ENCODE measurements around the gene TTLL11. TPM values are rescaled to one million over a fixed set of nuclear protein-coding genes. Genes with fewer than 3 reads are reported as not detected.

TTLL11 gene
- total and polyA plus RNA-seq, 2 of the 8 experiments (the other 6 are each of a cell fraction or from before 2014, with no cell fraction given), result 0.56 to 0.80 TPM

- no peak overlapping the region for H2BK120ac ChIP-seq (replicated peaks; ENCODE audit: low read depth, low read length)
- H4K91ac ChIP-seq (replicated peaks; ENCODE audit: insufficient read length, low read length), result no peak overlapping the region
- ChIA-PET POLR2A (ENCODE audit: partially characterized antibody) (interaction anchor here (0.7 kb wide), 1 partner anchor 9 kb away, joined by 3 read pairs; no protein-coding TSS in a partner anchor), CTCF (ENCODE audit: partially characterized antibody) (interaction anchor here (0.6 to 2.1 kb wide), 11 partner anchors 37 to 451 kb away, joined by 3 to 5 read pairs (median 3); no protein-coding TSS in a partner anchor)
- no peak overlapping the region for H3K27ac ChIP-seq (ENCODE audit: low read depth, low read length)
- H3K9me3 ChIP-seq (ENCODE audit: insufficient read depth in 2 of 2, low read depth in 1 of 2, low read length in 1 of 2), result no peaks in the 10 kb centered on the region
- TF ChIP-seq SIRT6 (IDR thresholded peaks at IDR 0.05; ENCODE audit: low read length), result no peak
- TF ChIP-seq SAP30 (IDR thresholded peaks at IDR 0.05; ENCODE audit: insufficient read depth, insufficient replicate concordance, low read length), result no peak
- H2BK20ac ChIP-seq (ENCODE audit: low read length), result no peak overlapping the region
- WGBS, 2 experiments (ENCODE audit: extremely low coverage in 1 of 2, insufficient coverage in 1 of 2, insufficient read length in 1 of 2, insufficient replicate concordance in 2 of 2, low coverage in 1 of 2, low lambda C conversion rate in 2 of 2, missing lambda C conversion rate in 1 of 2), result 89% methylated on average over 7 of the region's 7 CpGs; no CpG with 5 or more reads in 1 of the 2 experiments
- H4K5ac ChIP-seq (ENCODE audit: insufficient read length, low read depth, low read length), result no peak overlapping the region
- peaks cover 0 to 13% (median 3%) of the 10 kb centered on the region in 4 experiments; a peak in 5 of 7 replicates for H3K27me3 ChIP-seq (replicated peaks in 1 of 4; ENCODE audit: control insufficient read depth in 3 of 4, extremely low read depth in 1 of 4, insufficient read depth in 3 of 4, low read length in 3 of 4)
- no peak overlapping the region for H2AFZ ChIP-seq (ENCODE audit: low read length)
- no peak for DNase-seq (ENCODE audit: low read depth in 1 of 2, low spot score in 2 of 2)
- H4K8ac ChIP-seq (ENCODE audit: extremely low read depth, insufficient read depth, low read length), result no peak overlapping the region
- H3K4me1 ChIP-seq (replicated peaks in 1 of 4; ENCODE audit: control insufficient read depth in 3 of 4, insufficient read depth in 4 of 4, low read length in 3 of 4), result peaks cover 0 to 9% (median 3%) of the 10 kb centered on the region in 4 experiments; a peak in 2 of 7 replicates
- no peak overlapping the region for H2AK5ac ChIP-seq (ENCODE audit: low read depth, low read length)
- no peak overlapping the region for H3K23ac ChIP-seq (ENCODE audit: insufficient read length)
- H3K79me1 ChIP-seq (ENCODE audit: low read depth, low read length), result no peaks in the 10 kb centered on the region
- no peak overlapping the region for H2BK5ac ChIP-seq (ENCODE audit: low read depth, low read length)
- no peaks in the 10 kb centered on the region for H3K23me2 ChIP-seq (ENCODE audit: low read depth, low read length)
- no peak overlapping the region for H3K14ac ChIP-seq (ENCODE audit: insufficient read length)
- no peak overlapping the region for H3K18ac ChIP-seq (ENCODE audit: extremely low read depth, low read length)
- no peak overlapping the region for H3K4me3 ChIP-seq (ENCODE audit: extremely low read depth in 1 of 4, insufficient read depth in 2 of 4, low read depth in 3 of 4, low read length in 4 of 4)
- no peaks in the 10 kb centered on the region for H3K79me2 ChIP-seq (ENCODE audit: control insufficient read depth in 1 of 2, insufficient read depth in 2 of 2, low read length in 2 of 2)
- H2BK15ac ChIP-seq (ENCODE audit: low read length), result no peak overlapping the region
- no peaks in the 10 kb centered on the region for H4K20me1 ChIP-seq (replicated peaks in 1 of 2; ENCODE audit: control insufficient read depth in 1 of 2, insufficient read depth in 2 of 2, low read length in 2 of 2)
- FAIRE-seq, result no peak
- H3K36me3 ChIP-seq (ENCODE audit: control insufficient read depth in 2 of 4, insufficient read depth in 4 of 4, low read length in 3 of 4), result no peaks in the 10 kb centered on the region
- H2BK12ac ChIP-seq (ENCODE audit: low read depth, low read length), result no peak overlapping the region
- no peak overlapping the region for H3K56ac ChIP-seq (replicated peaks; ENCODE audit: insufficient read length, low read depth, low read length)
- no peak overlapping the region for H3K4ac ChIP-seq (replicated peaks; ENCODE audit: insufficient read length, low read depth, low read length)
- no peak overlapping the region for H3K4me2 ChIP-seq (ENCODE audit: insufficient read depth in 1 of 2, low read depth in 2 of 2, low read length in 2 of 2)
- H3K9ac ChIP-seq (replicated peaks in 1 of 4; ENCODE audit: extremely low read depth in 1 of 4, low read depth in 3 of 4, low read length in 3 of 4), result no peak overlapping the region
Observed at GRCh38 chr9:121997791-121998190, 95.3 kb downstream of the TTLL11 start.

Measured in H1 (cell line).